Neural cell (in vitro differentiated cells): ENCODE data around the gene ZNF280C.

Experiments
- CTCF ChIP-seq: fragments of 450-650 bp; IDR thresholded peaks from 2 replicates; pipeline ENCODE4 v1.5.1; 2014; ENCODE audit warnings: antibody characterized with exemption, mild to moderate bottlenecking, moderate library complexity; ENCODE audit not compliant: poor library complexity, severe bottlenecking
- EZH2 ChIP-seq: fragments of 200-600, 300-800 bp; shearing (Covaris generic), sonication (generic); IDR thresholded peaks from 2 replicates; pipeline ENCODE4 v1.6.1; 2014; ENCODE audit warnings: antibody characterized with exemption, low read length, borderline replicate concordance, mild to moderate bottlenecking; ENCODE audit not compliant: insufficient read depth, poor library complexity, severe bottlenecking
- MXI1 ChIP-seq: fragments of 450-650 bp; conservative IDR thresholded peaks from 2 replicates; pipeline ENCODE4 v1.6.1; 2014; ENCODE audit warnings: antibody characterized with exemption, mild to moderate bottlenecking; ENCODE audit not compliant: poor library complexity, severe bottlenecking
- POLR2AphosphoS5 ChIP-seq: IDR thresholded peaks from 2 replicates; pipeline ENCODE4 v1.6.1; 2012
- REST ChIP-seq: IDR thresholded peaks from 2 replicates; pipeline ENCODE4 v1.6.1; 2012; ENCODE audit warnings: borderline replicate concordance
- TAF1 ChIP-seq: IDR thresholded peaks from 2 replicates; pipeline ENCODE4 v1.6.1; 2012; ENCODE audit warnings: low read depth

- TF ChIP-seq CTCF (no peak), EZH2 (no peak), REST (no peak), MXI1 (no peak), TAF1 (no peak), POLR2AphosphoS5 (no peak)
These were observed 33.3 kb upstream of the ZNF280C start for GRCh38 chrX:130301977-130302376.
